HG03139 (cell line): ENCODE results near the gene SMARCAD1.
A peak's percentile ranks its signal among the peaks of the same experiment; 100 is the strongest.

ENCODE experiments used
- ATAC-seq: cut with Tn5 transposase; IDR thresholded peaks from one replicate; pipeline ENCODE4 v1.9.1; 2021; ENCODE audit not compliant: unreplicated experiment

The SMARCAD1 gene, protein sequence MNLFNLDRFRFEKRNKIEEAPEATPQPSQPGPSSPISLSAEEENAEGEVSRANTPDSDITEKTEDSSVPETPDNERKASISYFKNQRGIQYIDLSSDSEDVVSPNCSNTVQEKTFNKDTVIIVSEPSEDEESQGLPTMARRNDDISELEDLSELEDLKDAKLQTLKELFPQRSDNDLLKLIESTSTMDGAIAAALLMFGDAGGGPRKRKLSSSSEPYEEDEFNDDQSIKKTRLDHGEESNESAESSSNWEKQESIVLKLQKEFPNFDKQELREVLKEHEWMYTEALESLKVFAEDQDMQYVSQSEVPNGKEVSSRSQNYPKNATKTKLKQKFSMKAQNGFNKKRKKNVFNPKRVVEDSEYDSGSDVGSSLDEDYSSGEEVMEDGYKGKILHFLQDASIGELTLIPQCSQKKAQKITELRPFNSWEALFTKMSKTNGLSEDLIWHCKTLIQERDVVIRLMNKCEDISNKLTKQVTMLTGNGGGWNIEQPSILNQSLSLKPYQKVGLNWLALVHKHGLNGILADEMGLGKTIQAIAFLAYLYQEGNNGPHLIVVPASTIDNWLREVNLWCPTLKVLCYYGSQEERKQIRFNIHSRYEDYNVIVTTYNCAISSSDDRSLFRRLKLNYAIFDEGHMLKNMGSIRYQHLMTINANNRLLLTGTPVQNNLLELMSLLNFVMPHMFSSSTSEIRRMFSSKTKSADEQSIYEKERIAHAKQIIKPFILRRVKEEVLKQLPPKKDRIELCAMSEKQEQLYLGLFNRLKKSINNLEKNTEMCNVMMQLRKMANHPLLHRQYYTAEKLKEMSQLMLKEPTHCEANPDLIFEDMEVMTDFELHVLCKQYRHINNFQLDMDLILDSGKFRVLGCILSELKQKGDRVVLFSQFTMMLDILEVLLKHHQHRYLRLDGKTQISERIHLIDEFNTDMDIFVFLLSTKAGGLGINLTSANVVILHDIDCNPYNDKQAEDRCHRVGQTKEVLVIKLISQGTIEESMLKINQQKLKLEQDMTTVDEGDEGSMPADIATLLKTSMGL

DNA sequence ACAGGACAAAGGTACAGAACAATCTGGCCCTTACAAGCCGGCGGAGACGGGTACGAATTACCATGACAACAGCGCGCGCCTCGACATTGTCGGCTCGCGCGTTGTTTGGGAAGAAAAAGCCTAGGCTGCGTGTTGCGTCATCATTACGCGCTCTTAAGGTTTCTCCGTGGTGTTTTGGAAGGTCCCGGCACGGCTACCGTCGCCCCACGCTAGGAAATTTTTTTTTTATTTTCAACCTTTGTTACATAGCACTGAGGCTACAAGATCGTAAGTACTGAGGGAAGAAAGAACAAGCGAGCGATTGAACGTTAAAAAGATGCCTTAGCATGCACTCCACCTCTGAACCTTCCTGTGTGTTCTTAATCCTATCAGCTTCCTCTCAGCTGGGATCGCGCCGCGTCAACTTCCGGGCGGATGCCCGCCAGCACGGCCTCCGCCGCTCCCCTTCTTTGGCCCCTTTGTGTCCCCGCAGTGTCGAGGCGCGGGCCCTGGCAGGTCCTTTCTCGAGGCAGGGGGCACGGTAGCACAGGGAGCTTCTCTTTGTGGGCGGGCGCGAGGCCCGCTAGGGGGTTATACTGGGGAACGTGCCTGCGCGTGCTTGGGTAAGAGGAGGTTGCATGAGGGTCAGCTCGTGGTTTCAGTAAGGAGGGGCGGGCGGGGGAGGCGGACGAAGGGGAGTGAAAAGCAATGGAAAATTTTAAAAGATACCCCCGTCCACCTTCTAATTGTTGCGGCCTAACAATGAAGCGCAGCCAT, at the start of gene SMARCAD1:
TSS of gene SMARCAD1 (plus strand) at position 397 of the 756 bp plus-strand sequence. CDS start 530 bp downstream, outside the sequence.
- ATAC-seq = peak; percentile 94

DNA sequence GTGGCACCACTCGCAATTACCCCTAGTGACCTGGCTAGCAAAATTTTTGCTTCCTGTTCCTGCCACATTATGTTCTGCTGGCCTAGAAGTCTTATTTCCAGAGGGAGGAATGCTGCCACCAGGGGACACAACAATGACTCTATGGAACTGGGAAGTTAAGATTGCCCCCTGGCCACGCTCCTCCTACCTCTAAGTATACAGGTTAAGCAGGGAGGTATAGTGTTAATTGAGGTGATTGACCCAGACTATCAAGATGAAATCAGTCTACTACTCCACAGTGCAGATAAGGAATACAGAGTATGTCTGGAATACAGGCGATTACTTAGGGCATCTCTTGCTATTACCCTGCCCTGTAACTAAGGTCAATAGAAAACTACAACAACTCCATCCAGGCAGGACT, 48.8 kb upstream of the SMARCAD1 start:
- no peak for ATAC-seq

DNA sequence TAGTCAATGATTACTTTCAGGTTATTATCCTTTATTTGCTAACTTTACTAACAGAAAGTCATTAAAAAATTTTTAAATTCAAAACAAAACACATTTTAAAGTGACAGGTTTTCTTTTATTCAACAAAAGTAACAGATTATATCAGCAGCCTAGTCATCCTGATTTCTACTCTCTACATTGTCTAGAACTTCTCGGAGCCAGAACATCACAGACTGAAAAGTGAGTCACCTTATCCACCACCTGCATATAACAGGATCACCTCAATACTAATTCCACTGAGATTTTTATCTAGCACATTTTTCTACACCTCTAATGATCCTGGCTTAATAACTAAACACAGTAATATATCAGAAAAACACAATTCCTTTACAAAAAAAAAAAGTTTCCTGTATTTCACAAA, 47.9 kb upstream of the SMARCAD1 start:
- ATAC-seq = no peak

DNA sequence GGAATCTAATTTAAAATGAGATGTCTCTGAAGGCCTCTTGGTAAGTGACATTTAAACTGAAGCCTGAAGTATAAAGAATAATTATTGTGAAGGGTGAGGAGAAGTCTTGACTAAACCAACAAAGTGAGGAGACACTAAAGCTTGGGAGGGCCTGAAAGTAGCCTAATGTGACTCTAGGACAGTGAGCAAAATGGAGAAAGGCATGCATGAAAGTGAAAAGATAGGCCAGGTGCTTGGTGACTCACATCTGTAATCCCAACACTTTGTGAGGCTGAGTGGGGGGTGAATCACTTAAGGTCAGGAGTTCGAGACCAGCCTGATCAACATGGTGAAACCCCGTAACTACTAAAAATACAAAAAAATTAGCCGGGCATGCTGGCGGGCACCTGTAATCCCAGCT, 46.9 kb upstream of the SMARCAD1 start:
- ATAC-seq = no peak

DNA sequence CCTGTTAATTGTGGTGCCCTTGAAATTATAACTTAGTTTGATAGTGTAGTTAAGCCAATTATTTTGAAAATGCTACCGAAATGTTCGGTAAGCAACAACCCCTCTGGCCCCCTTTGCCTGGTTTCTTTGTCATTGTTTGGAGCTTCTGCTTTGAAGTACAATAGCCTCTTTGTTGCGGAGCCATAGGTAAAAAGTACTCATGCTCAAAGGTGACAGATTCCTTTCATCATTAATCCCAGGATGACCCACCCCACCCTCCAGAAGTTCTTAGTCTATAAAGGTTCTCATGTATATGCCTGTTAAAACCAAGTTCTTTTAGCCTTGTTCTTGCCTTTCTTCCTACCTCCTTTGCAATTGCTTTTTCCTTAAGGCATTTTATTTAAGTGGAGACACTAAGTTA, 42.4 kb upstream of the SMARCAD1 start:
- ATAC-seq = no peak

DNA sequence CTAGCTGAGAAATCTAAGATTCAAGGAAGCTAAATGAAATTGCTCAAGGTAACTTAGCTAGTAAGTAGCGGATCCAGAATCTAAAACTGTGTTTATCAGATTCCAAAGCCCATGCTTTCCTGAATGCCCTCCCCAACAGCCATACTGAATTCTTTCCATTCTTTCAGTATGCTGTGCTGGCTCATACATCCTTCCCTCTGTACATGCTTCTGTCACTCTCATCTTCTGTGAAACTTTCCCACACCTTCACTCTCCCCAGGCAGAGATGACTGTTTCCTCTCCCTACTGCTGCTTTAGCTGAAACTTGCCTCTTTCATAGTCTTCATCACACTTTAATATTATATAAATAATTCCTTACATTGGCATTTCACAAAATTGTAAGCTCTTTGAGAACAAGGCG, 39.3 kb upstream of the SMARCAD1 start:
- no peak for ATAC-seq

DNA sequence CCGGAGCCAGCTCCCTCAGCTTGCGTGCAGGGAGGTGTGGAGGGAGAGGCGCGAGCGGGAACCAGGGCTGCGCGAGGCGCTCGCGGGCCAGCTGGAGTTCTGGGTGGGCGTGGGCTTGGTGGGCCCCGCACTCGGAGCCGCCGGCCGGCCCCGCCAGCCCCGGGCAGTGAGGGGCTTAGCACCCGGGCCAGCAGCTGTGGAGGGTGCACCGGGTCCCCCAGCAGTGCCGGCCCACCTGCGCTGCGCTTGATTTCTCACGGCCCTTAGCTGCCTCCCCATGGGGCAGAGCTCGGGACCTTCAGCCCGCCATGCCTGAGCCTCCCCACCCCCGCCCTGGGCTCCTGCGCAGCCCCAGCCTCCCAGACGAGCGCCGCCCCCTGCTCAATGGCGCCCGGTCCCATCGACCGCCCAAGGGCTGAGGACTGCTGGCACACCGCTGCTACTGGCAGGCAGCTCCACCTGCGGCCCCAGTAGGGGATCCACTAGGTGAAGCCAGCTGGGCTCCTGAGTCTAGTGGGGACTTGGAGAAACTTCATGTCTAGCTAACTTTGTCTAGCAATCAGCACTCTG, 37.8 kb upstream of the SMARCAD1 start:
- ATAC-seq = no peak

DNA sequence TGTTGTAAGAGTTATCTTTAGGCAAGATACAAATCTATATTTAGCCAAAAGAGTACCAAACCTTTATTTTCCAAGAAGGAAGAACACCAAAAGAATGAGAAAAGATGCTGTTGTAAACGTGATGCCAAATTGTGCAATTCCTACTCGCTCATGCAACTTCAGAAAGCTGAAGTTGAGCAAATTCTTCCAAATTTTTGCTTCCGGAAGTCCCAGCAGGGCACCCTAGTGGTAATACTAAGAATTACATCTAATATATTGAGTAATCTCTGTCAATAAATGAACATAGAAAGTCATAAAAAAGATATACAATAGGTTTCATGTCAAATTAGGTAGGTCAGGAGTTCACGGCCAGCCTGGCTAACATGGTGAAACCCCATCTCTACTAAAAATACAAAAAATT, 36.0 kb upstream of the SMARCAD1 start:
- no peak for ATAC-seq

DNA sequence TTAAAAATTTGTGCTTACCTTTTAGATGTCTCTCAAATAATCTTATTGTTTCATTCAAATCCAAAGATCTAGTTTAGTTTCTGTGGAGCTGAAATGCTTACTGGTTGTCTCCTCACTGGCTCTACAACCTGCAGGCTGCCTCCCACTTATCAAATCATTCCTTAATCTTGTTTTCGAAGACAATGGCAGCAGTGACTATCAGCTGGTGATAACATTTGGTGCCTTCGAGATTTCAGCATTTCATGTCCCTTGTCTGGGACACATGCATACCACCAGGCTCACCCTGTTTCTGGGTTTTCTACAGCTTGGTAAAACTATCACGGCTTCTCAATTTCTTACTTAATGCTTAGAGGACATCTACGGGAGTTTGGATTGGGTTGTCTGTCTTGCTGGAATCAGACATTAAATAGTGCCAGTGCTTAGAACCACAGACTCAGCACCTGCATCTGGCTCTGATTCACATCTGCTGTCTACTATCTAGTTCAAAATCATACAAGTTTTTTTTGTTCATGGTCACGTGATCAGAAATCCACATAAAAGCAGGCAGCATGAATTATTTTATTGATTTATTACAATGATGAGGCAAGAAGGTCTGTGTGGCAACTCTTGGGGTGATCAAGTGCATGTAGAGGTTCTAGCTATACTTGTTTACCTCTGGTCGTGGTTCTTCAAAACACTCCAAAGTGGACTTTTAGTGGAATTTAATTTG, 32.0 kb upstream of the SMARCAD1 start:
- ATAC-seq = no peak

- ATAC-seq = no peak
Observed at GRCh38 chr4:94177822-94178221, 29.8 kb upstream of the SMARCAD1 start.

DNA sequence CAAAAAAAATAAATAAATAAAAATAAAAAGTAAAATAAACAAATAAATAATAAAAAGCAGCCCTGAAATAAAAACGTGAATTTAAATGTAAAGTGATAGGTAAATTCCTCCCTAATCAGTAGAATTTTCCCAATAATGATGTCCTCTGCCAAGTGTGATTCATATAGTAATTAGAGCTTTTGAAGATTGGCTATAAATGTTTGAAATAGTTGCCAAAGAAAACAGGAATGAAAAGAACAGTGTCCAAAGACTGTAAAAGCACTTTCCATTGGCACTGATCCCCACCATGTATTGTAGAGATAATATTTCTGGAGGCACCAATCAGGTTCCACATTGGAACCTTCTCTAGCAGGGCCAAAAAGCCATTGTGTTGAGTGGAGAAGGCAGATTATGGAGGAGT, 25.9 kb upstream of the SMARCAD1 start:
- ATAC-seq = no peak

DNA sequence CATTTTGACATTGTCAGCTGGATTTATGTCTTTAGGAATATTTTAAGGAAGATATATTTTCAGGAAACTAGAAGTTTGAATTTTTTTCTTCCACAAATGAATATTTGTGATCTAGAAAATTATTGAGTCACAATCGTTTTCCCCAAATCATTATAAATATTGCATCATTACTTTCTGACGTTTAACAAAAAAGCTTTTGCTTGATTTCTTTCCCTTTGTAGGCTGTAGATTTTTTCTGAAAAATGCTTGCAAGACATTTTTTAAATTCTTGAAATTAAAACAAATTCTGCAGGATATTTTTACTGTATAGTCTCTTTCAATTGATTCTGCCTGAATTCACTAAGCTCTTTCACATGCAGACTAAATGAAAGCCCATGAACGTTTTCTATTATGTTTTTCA, 4.9 kb upstream of the SMARCAD1 start:
- no peak for ATAC-seq

DNA sequence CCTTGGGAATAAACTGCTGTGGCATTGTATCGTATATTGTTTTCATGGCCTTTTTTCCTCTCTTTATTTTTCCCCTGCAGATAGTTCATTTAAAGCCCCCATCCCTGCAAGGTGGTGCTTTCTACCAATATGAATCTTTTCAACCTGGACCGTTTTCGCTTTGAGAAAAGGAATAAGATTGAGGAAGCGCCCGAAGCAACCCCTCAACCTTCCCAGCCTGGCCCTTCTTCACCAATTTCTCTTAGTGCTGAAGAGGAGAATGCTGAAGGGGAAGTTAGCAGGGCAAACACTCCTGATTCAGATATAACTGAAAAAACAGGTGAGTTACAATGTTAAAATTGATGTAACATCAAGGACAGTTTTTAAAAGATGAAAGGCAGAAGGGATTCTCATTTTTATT, 601 bp downstream of the SMARCAD1 start:
- ATAC-seq = no peak

DNA sequence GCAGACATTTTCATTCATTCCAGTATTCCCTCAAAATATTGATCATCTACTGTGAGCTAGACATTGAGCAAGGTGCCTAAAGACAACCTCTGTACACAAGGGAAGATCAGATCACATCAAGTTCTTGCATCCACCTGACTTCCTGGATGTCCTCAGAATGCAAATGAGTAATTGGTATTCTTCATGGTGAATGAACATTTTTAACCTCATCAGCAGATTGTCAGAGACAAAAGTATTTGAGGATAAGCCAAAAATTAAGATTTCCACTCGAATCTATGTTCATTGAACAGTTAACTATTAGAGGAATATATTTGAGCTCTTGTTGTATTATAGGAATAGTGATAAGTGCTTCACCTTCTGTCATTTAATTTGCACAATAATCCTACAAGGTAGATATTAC, 1.3 kb downstream of the SMARCAD1 start:
- ATAC-seq = no peak

DNA sequence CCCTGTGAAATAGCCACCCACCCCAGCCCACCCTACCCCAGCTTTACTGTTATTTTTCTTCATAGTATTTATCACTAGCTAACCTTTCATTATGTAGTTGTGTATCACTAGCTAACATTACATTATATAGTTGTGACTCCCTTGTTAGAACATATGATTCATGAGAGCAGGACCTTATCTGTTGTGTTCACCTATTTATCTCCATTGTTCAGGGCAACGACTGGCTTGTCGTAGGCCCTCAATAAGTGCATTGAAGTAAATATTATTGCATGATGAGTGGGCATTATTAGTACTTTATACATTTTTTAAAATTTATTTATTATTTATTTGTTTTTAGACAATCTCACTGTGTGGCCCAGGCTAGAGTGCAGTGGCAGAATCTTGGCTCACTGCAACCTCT, 4.2 kb downstream of the SMARCAD1 start:
- no peak for ATAC-seq

DNA sequence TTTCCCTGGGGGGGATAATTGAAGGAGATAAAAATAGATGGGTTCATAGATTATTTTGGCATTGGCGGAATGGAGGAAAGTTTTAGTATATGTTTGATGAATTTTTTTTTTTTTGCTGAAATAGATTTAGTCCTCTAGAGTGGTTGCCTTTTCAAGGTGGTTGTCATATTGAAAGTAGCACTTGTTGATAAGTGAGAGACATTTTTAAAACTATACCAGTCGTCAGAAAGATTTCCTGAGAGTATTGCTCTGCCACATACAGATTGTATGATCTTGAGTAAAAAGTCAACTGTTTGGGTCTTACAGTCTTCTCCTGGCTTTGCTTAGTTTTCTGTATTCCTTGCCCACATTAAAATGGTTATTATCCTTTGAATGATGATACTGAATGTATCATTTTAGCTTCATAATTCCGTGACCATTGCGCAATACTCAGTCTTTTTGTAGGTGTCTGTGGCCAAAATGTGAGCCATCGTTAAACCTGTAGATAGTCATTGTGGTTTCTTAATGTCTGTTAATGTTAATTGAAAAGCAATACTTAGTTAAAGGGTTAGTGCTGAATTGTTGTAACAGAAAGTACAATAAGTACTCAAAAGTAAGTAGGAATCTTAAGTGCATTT, 7.1 kb downstream of the SMARCAD1 start:
- no peak for ATAC-seq

DNA sequence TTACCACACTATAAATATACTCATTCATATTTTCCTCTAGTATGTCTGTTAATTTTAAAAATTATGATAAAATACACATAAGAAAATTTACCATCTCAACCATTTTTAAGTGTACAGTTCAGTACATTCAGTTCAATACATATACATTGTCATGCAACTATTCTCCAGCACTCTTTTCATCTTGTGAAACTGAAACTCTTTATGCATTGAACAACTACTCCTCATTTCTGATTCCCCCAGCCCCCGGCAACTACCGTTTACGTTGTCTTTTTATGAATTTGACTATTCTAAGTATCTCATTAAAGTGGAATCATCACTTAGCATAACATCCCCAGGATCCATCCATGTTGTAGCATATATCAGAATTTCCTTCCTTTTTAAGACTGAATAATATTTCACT, 8.7 kb downstream of the SMARCAD1 start:
- no peak for ATAC-seq

GRCh38 chr4:94219402-94219801, 11.7 kb downstream of the SMARCAD1 start:
- ATAC-seq = no peak

GRCh38 chr4:94221916-94222315, 14.3 kb downstream of the SMARCAD1 start:
- no peak for ATAC-seq

DNA sequence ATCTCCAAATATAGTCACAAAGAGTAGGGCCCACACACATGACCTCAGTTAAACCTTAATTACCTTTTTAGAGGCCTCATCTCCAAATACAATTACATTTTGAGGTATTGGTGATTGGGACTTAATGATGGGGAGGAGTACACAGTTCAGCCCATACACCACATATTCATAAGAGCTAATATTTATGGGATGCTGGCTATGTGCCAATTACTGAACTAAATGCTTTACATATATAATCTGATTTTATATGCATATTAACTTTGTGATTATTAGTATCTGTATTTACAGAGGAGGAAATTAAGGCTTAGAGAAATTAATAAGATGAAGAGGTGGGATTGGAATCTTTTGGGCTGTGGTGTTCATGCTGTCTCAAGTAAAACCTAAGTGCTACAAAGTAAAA, 17.8 kb downstream of the SMARCAD1 start:
- no peak for ATAC-seq
